IMR-90 (cell line): ENCODE data around the gene GOT2. TPM values are rescaled to one million over a fixed set of nuclear protein-coding genes. Genes with fewer than 3 reads are reported as not detected.

ENCODE experiments used
- ATAC-seq: fragments of 200-7000 bp; cut with Tn5 transposase; 2 replicates; pipeline ENCODE4 v1.9.1; 2020; ENCODE audit warnings: low read depth, mild to moderate bottlenecking, moderate library complexity
- BruUV-seq: library from RNA; stranded (reverse); fragments of 400-500 nt; replicated peaks from 2 replicates; lab custom pipeline; 2021; lab: Mats Ljungman, UMichigan
- CTCF ChIA-PET: fragments of 300-600 bp; formaldehyde crosslinking; extraction: SDS; loops from one replicate; lab custom pipeline; 2021; ENCODE audit warnings: antibody characterized with exemption; lab: Yijun Ruan, JAX
- POLR2A ChIA-PET: fragments of 300-600 bp; sonication (Branson Sonifier 250); formaldehyde crosslinking; loops from one replicate; lab custom pipeline; 2022; ENCODE audit warnings: antibody characterized with exemption; ENCODE audit not compliant: unreplicated experiment; lab: Charles Lee
- DNase-seq: peaks from one replicate; pipeline ENCODE4 v3.0.0; 2013
- H2AFZ ChIP-seq: replicated peaks from 2 replicates; pipeline ENCODE3; 2013; ENCODE audit warnings: low read length, mild to moderate bottlenecking; ENCODE audit not compliant: poor library complexity
- H2AK5ac ChIP-seq: 2 replicates; pipeline ENCODE4 v1.6.1; 2013; ENCODE audit warnings: low read depth, low read length, inconsistent platforms
- H2AK9ac ChIP-seq: replicated peaks from 2 replicates; pipeline ENCODE3; 2013; ENCODE audit warnings: mild to moderate bottlenecking, low read depth, low read length, moderate library complexity; ENCODE audit not compliant: poor library complexity
- H2BK120ac ChIP-seq: 2 replicates; pipeline ENCODE4 v1.6.1; 2013; ENCODE audit warnings: low read depth, low read length, inconsistent platforms
- H2BK15ac ChIP-seq: 3 replicates; pipeline ENCODE4 v1.6.1; 2013; ENCODE audit warnings: low read depth, low read length, inconsistent platforms
- H2BK20ac ChIP-seq: 2 replicates; pipeline ENCODE4 v1.6.1; 2013; ENCODE audit warnings: low read depth, mild to moderate bottlenecking, inconsistent platforms, low read length, moderate library complexity
- H2BK5ac ChIP-seq: 2 replicates; pipeline ENCODE4 v1.6.1; 2013; ENCODE audit warnings: mild to moderate bottlenecking, low read depth, low read length, inconsistent platforms; ENCODE audit not compliant: poor library complexity, severe bottlenecking
- H3K14ac ChIP-seq: replicated peaks from 2 replicates; pipeline ENCODE4 v1.6.1; 2013; ENCODE audit warnings: low read depth, low read length, inconsistent platforms
- H3K18ac ChIP-seq: 2 replicates; pipeline ENCODE4 v1.6.1; 2013; ENCODE audit warnings: low read depth, low read length, control low read depth
- H3K23ac ChIP-seq: 2 replicates; pipeline ENCODE4 v1.6.1; 2013; ENCODE audit warnings: low read depth, low read length, inconsistent platforms
- H3K27ac ChIP-seq: 2 replicates; pipeline ENCODE4 v1.5.1; 2013; ENCODE audit warnings: mild to moderate bottlenecking, control low read depth, low read length; ENCODE audit not compliant: insufficient read depth
- H3K27me3 ChIP-seq: 2 replicates; pipeline ENCODE4 v1.6.1; 2013; ENCODE audit warnings: low read length; ENCODE audit not compliant: control insufficient read depth, insufficient read depth
- H3K36me3 ChIP-seq: 2 replicates; pipeline ENCODE4 v1.6.1; 2013; ENCODE audit warnings: low read length, mixed read lengths; ENCODE audit not compliant: control insufficient read depth, insufficient read depth
- H3K4ac ChIP-seq: 2 replicates; pipeline ENCODE4 v1.6.1; 2013; ENCODE audit warnings: low read depth, low read length, inconsistent platforms
- H3K4me1 ChIP-seq: 2 replicates; pipeline ENCODE4 v1.6.1; 2013; ENCODE audit warnings: low read length, mixed read lengths; ENCODE audit not compliant: control insufficient read depth, insufficient read depth
- H3K4me2 ChIP-seq: 2 replicates; pipeline ENCODE4 v1.6.1; 2013; ENCODE audit warnings: low read depth, mild to moderate bottlenecking, control low read depth, low read length, moderate library complexity
- H3K4me3 ChIP-seq: 2 replicates; pipeline ENCODE4 v1.5.1; 2013; ENCODE audit warnings: low read depth, mild to moderate bottlenecking, control low read depth, low read length, moderate library complexity; ENCODE audit not compliant: insufficient read depth
- H3K56ac ChIP-seq: 2 replicates; pipeline ENCODE4 v1.6.1; 2013; ENCODE audit warnings: low read length, inconsistent platforms; ENCODE audit not compliant: insufficient read depth; ENCODE audit errors: extremely low read depth
- H3K79me1 ChIP-seq, 2 experiments: 2 replicates each; pipeline ENCODE4 v1.6.1; 2013; ENCODE audit warnings: low read length in 2 of 2, inconsistent platforms in 1 of 2, low read depth in 1 of 2
- H3K9ac ChIP-seq: 2 replicates; pipeline ENCODE4 v1.6.1; 2013; ENCODE audit warnings: low read depth, low read length, control low read depth
- H3K9me1 ChIP-seq: 2 replicates; pipeline ENCODE4 v1.6.1; 2013; ENCODE audit warnings: low read length, inconsistent platforms; ENCODE audit not compliant: insufficient read depth
- H3K9me3 ChIP-seq: 2 replicates; pipeline ENCODE4 v1.6.1; 2013; ENCODE audit warnings: low read length; ENCODE audit not compliant: control insufficient read depth, insufficient read depth
- H4K20me1 ChIP-seq: 2 replicates; pipeline ENCODE4 v1.6.1; 2013; ENCODE audit warnings: low read length, inconsistent platforms; ENCODE audit not compliant: insufficient read depth
- H4K5ac ChIP-seq: 2 replicates; pipeline ENCODE4 v1.6.1; 2013; ENCODE audit warnings: mild to moderate bottlenecking, low read depth, low read length, control low read depth
- H4K8ac ChIP-seq, 2 experiments: 2 replicates each; pipeline ENCODE4 v1.6.1; 2013; ENCODE audit warnings: low read depth in 2 of 2, low read length in 2 of 2, control low read depth in 1 of 2, inconsistent platforms in 1 of 2
- H4K91ac ChIP-seq: 2 replicates; pipeline ENCODE4 v1.6.1; 2013; ENCODE audit warnings: low read depth, low read length, inconsistent platforms; ENCODE audit not compliant: insufficient read depth
- CEBPB ChIP-seq: IDR thresholded peaks from 2 replicates; pipeline ENCODE4 v1.6.1; 2012; ENCODE audit warnings: low read depth, low read length, improper control_type of control experiment
- MAFK ChIP-seq: IDR thresholded peaks from 2 replicates; pipeline ENCODE4 v1.6.1; 2012; ENCODE audit warnings: low read depth, low read length, improper control_type of control experiment
- WGBS, 2 experiments: methylation state at CpG; one replicate each; pipeline versions ENCODE4 v1.1.5 to v1.1.7; 2013; ENCODE audit warnings: missing lambda C conversion rate in 2 of 2; ENCODE audit not compliant: insufficient read length in 1 of 2; ENCODE audit errors: extremely low coverage in 2 of 2; 5-methylcytosine and 5-hydroxymethylcytosine counted together
- dilution Hi-C: fragments of 300-500 bp; cut with HindIII; formaldehyde crosslinking; loops from one replicate; pipeline ENCODE4 v1.14.3; 2018; ENCODE audit warnings: low sequenced_read_pairs; ENCODE audit not compliant: unreplicated experiment
- in situ Hi-C: fragments of 300-500 bp; cut with MboI; formaldehyde crosslinking; loops from 3 replicates; pipeline ENCODE4 v1.14.3; 2019; ENCODE audit warnings: low sequenced_read_pairs, inconsistent platforms, mixed read lengths
- intact Hi-C: fragments of 100-400 bp; cut with micrococcal nuclease; formaldehyde crosslinking; loops from 2 replicates; pipeline ENCODE4 v1.10.0; 2022
- polyA plus RNA-seq, 3 experiments: library from polyadenylated mRNA; depleted of rRNA; stranded (reverse); fragments of >200 nt; gene quantifications; 2 replicates each; pipeline ENCODE4 v1.2.3, GENCODE V29; 2012; ENCODE audit warnings: low replicate concordance in 1 of 3
- total RNA-seq: library from RNA; depleted of rRNA; stranded (reverse); fragments of >200 nt; gene quantifications from 2 replicates; pipeline ENCODE4 v1.2.3, GENCODE V29; 2012

Gene GOT2
- total and polyA plus RNA-seq, 2 of the 4 experiments (the other 2 are of a cell fraction), result 50.2 to 60.2 TPM

DNA sequence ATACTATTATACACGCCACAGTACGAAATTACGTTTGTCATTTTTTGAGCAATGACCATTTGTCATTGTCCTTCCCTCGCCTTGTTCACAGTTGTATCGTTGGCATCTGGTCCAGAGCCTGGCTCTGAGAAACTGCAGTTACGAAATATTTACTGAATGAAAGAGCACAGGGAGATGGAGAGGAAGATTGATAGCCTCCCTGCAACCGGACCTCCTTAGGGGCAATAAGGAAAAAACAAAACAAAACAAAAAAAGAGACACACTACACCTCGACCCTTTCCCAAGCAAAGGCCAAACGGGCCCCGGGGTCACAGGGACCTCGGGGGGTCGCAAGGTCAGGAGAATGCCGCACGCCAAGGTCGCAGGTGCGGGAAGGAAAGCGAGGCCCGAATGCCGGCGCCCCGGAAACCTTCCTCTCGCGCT is 857 bp downstream of the GOT2 start:
- no peak for ATAC-seq
- POLR2A ChIA-PET, result no interaction called here
- in situ Hi-C loops, result no loop called here

More for the DNA sequence above, 857 bp downstream of the GOT2 start:
- H3K27me3 ChIP-seq, result no peaks in the 10 kb centered on the region
- peak overlapping the region; percentile 89 for H3K4me2 ChIP-seq
- 0% methylated on average over 8 of the region's 23 CpGs; no CpG with 5 or more reads in 1 of the 2 experiments for WGBS, 2 experiments
- H3K18ac ChIP-seq, result no peak overlapping the region
- H2BK5ac ChIP-seq, result no peak overlapping the region
- peaks cover 6 to 38% of the 10 kb centered on the region in 2 experiments; a peak in 3 of 4 replicates for H3K79me1 ChIP-seq
- H3K14ac ChIP-seq, result no peak overlapping the region
- H2BK15ac ChIP-seq, result no peak overlapping the region
- no peak overlapping the region for H3K56ac ChIP-seq
- H3K4me3 ChIP-seq, result peak overlapping the region; percentile 81
- peak overlapping the region; percentile 100 for H2AFZ ChIP-seq
- no peak overlapping the region; the same call in 1 of the 2 replicates for H2AK5ac ChIP-seq
- H3K9ac ChIP-seq, result peak overlapping the region; percentile 90
- H2AK9ac ChIP-seq, result peak overlapping the region; percentile 23
- no peaks in the 10 kb centered on the region for H3K9me3 ChIP-seq
- peaks cover 10% of the 10 kb centered on the region; the same call in 1 of the 2 replicates for H4K20me1 ChIP-seq
- peak overlapping the region in 1 of 2 experiments; percentile 6; a peak in 1 of 4 replicates for H4K8ac ChIP-seq
- no peak overlapping the region for H2BK20ac ChIP-seq
- no peak overlapping the region for H3K4ac ChIP-seq
- H3K27ac ChIP-seq, result peak overlapping the region; percentile 81
- peak; percentile 5 for DNase-seq
- dilution Hi-C loops, result no loop called here
- peaks cover 2% of the 10 kb centered on the region; the same call in 1 of the 2 replicates for H3K9me1 ChIP-seq
- intact Hi-C loops, result no loop called here
- H4K91ac ChIP-seq, result no peak overlapping the region
- CTCF ChIA-PET, result interaction anchor here (1.3 to 1.6 kb wide), 2 partner anchors 17 to 20 kb away, joined by 3 read pairs; no protein-coding TSS in a partner anchor
- no TSS peak for BruUV-seq
- no peak overlapping the region for H2BK120ac ChIP-seq
- TF ChIP-seq MAFK (no peak), CEBPB (peak; percentile 51)
- peak overlapping the region; percentile 61; the same call in 1 of the 2 replicates for H3K23ac ChIP-seq
- H3K4me1 ChIP-seq, result peaks cover 3% of the 10 kb centered on the region
- H4K5ac ChIP-seq, result no peak overlapping the region
- H3K36me3 ChIP-seq, result peaks cover 2% of the 10 kb centered on the region; the same call in 1 of the 2 replicates
